Left kidney (tissue), 2 donors: Measurements from ENCODE around the gene ZNF407. TPM values are rescaled to one million over a fixed set of nuclear protein-coding genes. Genes with fewer than 3 reads are reported as not detected.

Experiments used
- DNase-seq: peaks from one replicate; pipeline ENCODE4 v3.0.0-alpha.2; 2013
- polyA plus RNA-seq: library from polyadenylated mRNA; unstranded; fragments of 120-200 nt; gene quantifications from one replicate; pipeline ENCODE4 v1.2.1, GENCODE V29; 2013; ENCODE audit not compliant: insufficient read length

ZNF407 gene
- polyA plus RNA-seq, 1 donor = 11.4 TPM

DNA sequence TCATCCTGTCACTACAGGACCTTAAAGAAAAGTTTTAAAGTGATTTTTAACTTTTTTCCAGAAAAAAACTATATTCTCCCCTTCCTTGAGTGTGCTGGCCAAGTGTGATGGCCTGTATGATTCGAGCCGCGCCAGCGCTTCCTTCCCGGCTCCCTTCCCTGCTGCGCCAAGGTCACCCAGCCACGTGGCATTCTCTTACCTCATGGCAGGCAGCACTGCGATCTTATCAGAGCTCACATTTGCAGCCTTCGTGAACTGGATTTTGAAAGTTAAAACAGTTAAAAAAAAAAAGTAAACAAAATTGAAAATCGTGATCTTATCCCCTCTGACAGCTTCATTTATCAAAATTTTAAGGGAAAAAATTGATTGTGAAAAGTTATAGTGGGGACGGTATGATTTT, 331.4 kb downstream of the ZNF407 start:
- no peak for DNase-seq

GRCh38 chr18:74930616-74931015, 332.9 kb downstream of the ZNF407 start:
- no peak for DNase-seq

DNA sequence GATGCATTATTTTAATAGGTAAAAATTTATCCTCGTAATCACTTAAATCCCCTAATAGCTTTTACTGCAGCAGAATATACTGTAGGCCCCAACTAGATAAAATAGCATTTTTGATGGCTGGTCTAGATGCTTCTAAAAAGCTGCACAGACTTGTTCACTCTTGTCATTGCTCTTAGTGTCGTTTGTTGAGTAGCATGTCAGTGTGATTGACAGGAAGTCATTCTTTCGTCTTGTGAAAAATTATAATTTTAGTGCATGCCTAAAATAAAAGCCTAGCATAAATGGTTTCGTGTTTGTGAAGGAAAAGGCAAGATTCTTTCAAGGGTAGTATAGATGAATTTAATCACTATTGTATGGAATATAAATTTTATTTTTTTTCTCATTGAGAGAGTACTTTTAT, 336.3 kb downstream of the ZNF407 start:
- no peak for DNase-seq

DNA sequence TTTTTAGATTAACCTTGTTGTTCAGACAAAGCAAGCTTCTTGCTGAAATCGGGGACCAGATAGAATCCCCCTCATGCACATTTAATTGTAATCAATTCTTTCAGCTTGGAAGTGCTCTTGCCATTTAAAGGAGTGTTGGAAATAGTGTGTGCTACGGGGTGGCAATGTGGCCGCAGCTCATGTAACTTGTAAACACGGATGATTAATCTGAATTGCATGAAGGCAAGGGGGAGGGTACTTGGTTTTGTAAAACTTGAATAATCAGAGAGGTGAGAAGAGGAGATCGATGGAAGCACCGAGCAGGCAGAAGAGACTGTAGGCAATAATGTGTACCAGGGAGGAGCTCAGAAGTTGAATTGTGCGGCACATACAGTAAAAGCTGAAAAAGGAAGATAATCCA, 337.8 kb downstream of the ZNF407 start:
- DNase-seq = no peak

DNA sequence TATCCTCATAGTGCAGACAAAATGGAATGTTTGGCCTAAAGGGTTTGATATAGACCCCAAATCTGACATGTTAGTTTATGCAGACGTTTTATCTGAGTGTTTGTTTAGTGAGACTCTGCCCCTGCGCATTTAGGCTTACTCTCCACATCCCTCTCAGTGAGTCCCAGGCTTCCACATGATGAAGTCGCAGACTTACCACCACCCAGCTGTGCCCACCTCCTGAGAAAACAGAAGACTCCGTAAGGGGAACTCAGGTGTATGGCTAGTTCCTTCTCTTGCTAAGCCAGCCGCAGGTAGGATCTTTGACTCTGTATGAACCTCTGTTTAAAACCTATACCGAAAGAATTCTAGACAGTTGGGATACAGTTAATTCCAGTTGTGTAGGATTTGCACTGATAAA, 338.7 kb downstream of the ZNF407 start:
- DNase-seq = no peak

- DNase-seq = no peak
Observed at GRCh38 chr18:74937291-74937690, 339.6 kb downstream of the ZNF407 start.

DNA sequence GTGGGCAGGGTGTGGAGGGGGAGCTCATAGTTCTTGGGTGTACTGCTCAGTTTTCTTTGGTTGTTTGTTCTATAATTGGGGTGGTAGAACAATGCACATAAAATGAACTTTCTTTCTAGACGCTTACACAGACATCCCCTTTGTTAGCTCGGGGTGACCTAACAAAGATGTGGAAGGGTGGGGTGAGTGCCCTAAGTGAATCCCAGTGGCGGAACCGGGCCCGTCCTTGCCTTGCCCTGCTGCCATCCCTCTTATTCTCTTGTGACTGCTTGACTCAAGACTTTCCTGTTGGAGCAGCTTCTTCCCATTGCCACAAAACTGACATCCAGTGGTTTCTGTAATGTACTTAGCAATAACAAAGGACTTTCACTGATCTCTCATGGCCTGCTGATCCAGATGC, 343.2 kb downstream of the ZNF407 start:
- DNase-seq = no peak

GRCh38 chr18:74942319-74942910, 344.7 kb downstream of the ZNF407 start:
- DNase-seq = no peak

DNA sequence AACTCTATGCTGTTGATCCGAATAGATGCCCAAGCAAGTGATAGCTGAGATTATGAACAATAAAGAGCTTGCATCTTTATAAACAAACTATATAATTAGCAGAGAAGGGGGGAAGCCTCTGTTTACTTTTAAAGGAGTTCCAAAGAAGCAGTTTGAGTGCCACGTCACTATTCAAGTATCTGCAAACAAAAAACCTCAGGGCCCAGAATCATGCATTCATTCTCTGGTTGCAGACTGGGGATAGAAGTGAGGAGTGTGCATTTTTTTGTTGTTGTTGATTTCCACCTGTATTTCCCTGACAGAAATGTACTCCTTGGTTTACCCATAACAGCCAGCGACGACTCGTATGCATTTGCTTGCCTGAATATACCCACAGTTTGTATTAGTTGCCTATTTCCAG, 347.0 kb downstream of the ZNF407 start:
- DNase-seq = no peak

- no peak for DNase-seq
Observed at GRCh38 chr18:74945774-74946545, 348.3 kb downstream of the ZNF407 start.

- no peak for DNase-seq
Observed at GRCh38 chr18:74946646-74947375, 349.1 kb downstream of the ZNF407 start.

DNA sequence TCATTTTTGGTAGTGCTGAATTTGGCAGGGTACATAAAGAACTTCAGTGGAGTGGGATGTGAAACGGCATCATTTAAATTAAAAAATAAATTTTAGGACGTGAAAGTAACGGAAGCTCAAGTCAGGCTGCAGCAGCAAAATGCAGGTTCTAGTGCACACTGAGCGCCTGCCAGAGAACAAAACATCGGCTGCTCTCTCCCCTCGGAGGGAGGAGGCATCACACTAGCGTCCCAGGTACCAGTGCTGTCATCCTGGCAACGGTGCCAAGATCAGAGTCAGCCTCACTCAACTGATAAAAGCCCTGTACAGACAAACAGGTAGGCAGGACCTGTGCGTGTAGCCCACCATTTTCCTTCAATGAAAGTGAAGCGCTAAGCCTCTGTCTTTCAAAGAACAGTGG, 349.7 kb downstream of the ZNF407 start:
- DNase-seq = no peak

DNA sequence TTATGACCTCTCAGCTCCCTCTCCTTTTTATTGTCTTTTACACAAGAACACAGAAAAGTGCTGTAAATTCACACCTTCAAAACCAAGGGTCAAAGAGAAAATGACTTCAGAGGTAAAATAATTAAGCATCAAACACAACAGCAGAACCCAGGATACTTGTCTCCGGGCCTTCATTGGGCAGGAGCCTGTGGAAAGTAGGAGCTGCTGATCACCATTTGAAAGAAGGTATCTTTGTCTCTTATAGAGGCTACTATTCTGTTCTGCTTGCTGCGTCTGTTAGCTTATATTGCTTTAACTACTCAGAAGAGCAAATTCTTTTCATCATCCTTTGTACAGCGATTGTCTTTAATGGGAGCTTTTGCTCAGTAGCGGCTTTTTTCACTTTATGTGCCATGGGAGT, 350.2 kb downstream of the ZNF407 start:
- no peak for DNase-seq

DNA sequence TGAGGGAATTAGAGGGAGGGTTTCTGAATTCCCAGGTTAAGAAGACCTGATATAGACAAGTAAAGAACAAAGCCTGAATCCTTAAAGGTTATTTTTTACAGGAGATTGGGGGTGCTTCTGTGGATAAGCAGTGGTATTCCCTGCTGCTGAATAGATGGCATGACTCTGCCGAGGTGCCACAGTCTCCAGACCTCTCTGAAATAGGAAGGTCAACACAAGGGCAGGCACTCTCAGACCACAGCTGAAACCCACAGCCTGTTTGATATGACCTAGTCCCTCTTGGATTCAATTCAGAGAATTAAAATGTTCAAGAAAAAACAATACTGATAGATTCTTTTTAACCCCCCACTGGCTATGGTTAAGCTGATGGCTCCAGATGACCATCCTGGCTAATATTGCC, 351.9 kb downstream of the ZNF407 start:
- DNase-seq = no peak

- DNase-seq = no peak
Observed at GRCh38 chr18:74950479-74950878, 352.8 kb downstream of the ZNF407 start.

- DNase-seq = no peak
Observed at GRCh38 chr18:74951165-74951760, 353.6 kb downstream of the ZNF407 start.

DNA sequence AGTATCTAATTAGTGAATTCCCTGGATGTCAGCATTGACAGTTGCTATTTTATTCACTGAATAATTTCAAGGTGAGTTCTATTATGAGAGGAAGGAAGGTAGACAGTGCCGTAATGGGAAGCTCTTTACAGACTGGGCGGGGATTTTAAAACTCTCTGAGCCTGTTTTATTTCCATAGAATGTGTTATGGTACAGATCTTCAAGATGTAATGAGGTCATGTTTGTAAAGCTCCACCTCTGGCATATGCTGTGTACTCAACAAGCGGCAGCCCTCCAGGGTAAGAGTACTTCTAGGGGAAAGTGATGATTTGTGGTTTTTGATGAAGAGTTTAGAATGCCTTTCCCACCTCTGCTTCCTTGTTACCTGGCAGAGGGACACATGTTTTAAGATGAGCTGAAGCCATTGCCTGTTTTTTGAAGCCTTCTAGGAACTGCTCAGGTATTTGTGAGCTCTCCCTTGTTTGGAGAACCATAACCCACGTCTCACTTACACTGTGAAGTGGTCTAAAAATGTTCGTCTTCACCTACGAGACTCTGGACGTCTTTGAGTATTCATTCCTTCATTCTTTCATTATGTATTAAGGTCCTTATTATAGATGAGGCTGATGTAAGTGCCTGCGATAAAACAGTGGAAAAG, 360.0 kb downstream of the ZNF407 start:
- DNase-seq = no peak

DNA sequence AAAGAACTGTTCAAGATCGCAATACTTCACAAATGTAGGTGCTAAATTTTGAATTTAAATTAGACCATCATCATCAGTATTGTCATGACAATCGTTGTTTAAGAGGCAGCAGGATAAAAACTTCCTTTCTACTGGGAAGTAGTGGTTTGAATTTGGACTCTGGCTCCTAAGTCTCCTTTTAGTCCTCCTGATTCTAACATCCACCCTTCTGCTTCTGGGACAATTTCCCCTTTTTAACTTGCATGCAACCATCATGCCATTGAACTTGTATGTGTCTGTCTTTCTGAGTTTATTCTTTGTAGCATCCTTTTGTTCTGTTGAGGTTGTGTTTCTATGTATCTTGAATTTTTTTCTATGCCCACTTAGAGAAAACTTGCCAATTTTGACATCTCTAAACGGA, 361.5 kb downstream of the ZNF407 start:
- no peak for DNase-seq

GRCh38 chr18:74961596-74961995, 363.9 kb downstream of the ZNF407 start:
- no peak for DNase-seq

GRCh38 chr18:74963820-74964446, 366.3 kb downstream of the ZNF407 start:
- peak; percentile 11 for DNase-seq

GRCh38 chr18:74965682-74966081, 368.0 kb downstream of the ZNF407 start:
- no peak for DNase-seq

GRCh38 chr18:74967438-74967837, 369.8 kb downstream of the ZNF407 start:
- DNase-seq = no peak
